Caco-2 (cell line): ENCODE data around the gene MIA2. TPM values are rescaled to one million over a fixed set of nuclear protein-coding genes. Genes with fewer than 3 reads are reported as not detected.
"Not testable (repeated sequence)": the region's sequence is repeated elsewhere in the genome, so short reads cannot be mapped to it uniquely, and the experiment has no call there.

Experiments
- BruUV-seq: library from RNA; stranded (reverse); fragments of 400-500 nt; replicated peaks from 2 replicates; lab custom pipeline; 2021; lab: Mats Ljungman, UMichigan
- CTCF ChIA-PET: fragments of 300-600 bp; sonication (Branson Sonifier 250); formaldehyde crosslinking; loops from one replicate; lab custom pipeline; 2022; ENCODE audit warnings: antibody characterized with exemption; lab: Charles Lee
- POLR2A ChIA-PET: fragments of 300-600 bp; sonication (Branson Sonifier 250); formaldehyde crosslinking; loops from one replicate; lab custom pipeline; 2022; ENCODE audit warnings: antibody characterized with exemption; lab: Charles Lee
- DNase-seq, 2 experiments: peaks; one replicate each; pipeline versions ENCODE4 v3.0.0 to v3.0.0-alpha.2; 2020 to 2022
- H3K27me3 ChIP-seq: replicated peaks from 2 replicates; pipeline ENCODE4 v1.6.0; 2011; ENCODE audit warnings: low read length; ENCODE audit not compliant: control insufficient read depth, insufficient read depth
- H3K36me3 ChIP-seq: 2 replicates; pipeline ENCODE4 v1.5.1; 2011; ENCODE audit warnings: low read length; ENCODE audit not compliant: control insufficient read depth, insufficient read depth
- H3K4me1 ChIP-seq: fragments of 250-450 bp; sonication (Bioruptor Pico); 2 replicates; pipeline ENCODE4 v1.5.1; 2020; ENCODE audit warnings: mild to moderate bottlenecking
- H3K4me3 ChIP-seq: 2 replicates; pipeline ENCODE4 v1.5.1; 2011; ENCODE audit warnings: low read depth, mild to moderate bottlenecking, control low read depth, low read length
- H3K9me3 ChIP-seq: fragments of 250-450 bp; sonication (Bioruptor Pico); 2 replicates; pipeline ENCODE4 v1.5.1; 2020; ENCODE audit warnings: mild to moderate bottlenecking, moderate library complexity
- H3K27ac Mint-ChIP-seq: one replicate; pipeline ENCODE4 v1.8.0; 2022; ENCODE audit warnings: mixed read lengths; ENCODE audit not compliant: unreplicated experiment
- H3K27me3 Mint-ChIP-seq: one replicate; pipeline ENCODE4 v1.8.0; 2022; ENCODE audit warnings: mixed read lengths; ENCODE audit not compliant: insufficient read depth, unreplicated experiment
- H3K36me3 Mint-ChIP-seq: one replicate; pipeline ENCODE4 v1.8.0; 2022; ENCODE audit warnings: mild to moderate bottlenecking, mixed read lengths; ENCODE audit not compliant: insufficient read depth, unreplicated experiment
- H3K4me1 Mint-ChIP-seq: one replicate; pipeline ENCODE4 v1.8.0; 2022; ENCODE audit warnings: low read depth, mixed read lengths; ENCODE audit not compliant: unreplicated experiment
- H3K4me3 Mint-ChIP-seq: one replicate; pipeline ENCODE4 v1.8.0; 2022; ENCODE audit warnings: mild to moderate bottlenecking, moderate library complexity, mixed read lengths; ENCODE audit not compliant: unreplicated experiment
- H3K9me3 Mint-ChIP-seq: one replicate; pipeline ENCODE4 v1.8.0; 2022; ENCODE audit warnings: mixed read lengths; ENCODE audit not compliant: unreplicated experiment
- intact Hi-C: fragments of 100-400 bp; cut with micrococcal nuclease; formaldehyde crosslinking; loops from one replicate; pipeline ENCODE4 v1.10.0; 2022; ENCODE audit not compliant: unreplicated experiment
- total RNA-seq: library from RNA; stranded (reverse); gene quantifications from 2 replicates; pipeline ENCODE4 v1.2.3, GENCODE V29; 2022
- TF ChIP-seq, protein P1 (sequence below), 2 experiments: fragments of 200-600 bp in 1 of 2; IDR thresholded peaks; 1 replicate in 1 of 2; 2 replicates in 1 of 2; pipeline versions ENCODE4 v1.5.1 to v1.8.0; 2011 to 2022; ENCODE audit warnings: antibody characterized with exemption in 1 of 2, control low read depth in 1 of 2, inconsistent platforms in 1 of 2, low read depth in 1 of 2, low read length in 1 of 2, mild to moderate bottlenecking in 1 of 2, moderate library complexity in 1 of 2; ENCODE audit not compliant: insufficient read depth in 1 of 2, severe bottlenecking in 1 of 2, unreplicated experiment in 1 of 2

The MIA2 gene
- total RNA-seq, 1 experiment from 2014 or later: 71.5 TPM

DNA sequence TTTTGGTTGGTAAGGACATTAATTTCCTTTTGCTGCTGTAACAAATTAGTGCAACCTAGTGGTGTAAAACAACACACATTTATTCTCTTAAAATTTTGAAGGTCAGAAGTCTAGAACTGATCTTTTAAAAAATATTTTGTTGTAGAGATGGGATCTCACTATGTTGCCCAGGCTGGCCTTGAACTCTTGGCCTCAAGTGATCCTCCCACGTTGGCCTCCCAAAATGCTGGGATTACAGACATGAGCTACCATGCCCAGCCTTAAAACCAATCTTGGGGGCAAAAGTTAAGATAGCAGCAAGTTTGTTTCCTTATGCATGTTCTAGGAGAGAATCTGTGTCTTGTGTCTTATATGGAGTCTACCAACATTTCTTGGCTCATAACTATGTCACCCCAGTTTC is 55.8 kb downstream of the MIA2 start:
- Histone ChIP-seq H3K36me3 (no peaks in the 10 kb centered on the region), H3K4me3 (no peak overlapping the region), H3K4me1 (0 out of 2 replicates have a peak, but pooled peaks cover 3% of the 10 kb centered on the region), H3K9me3 (no peaks in the 10 kb centered on the region), H3K27me3 (no peaks in the 10 kb centered on the region)
- CTCF ChIA-PET: no interaction called here
- no peaks in the 10 kb centered on the region for H3K27me3 Mint-ChIP-seq
- TF ChIP-seq, protein P1, sequence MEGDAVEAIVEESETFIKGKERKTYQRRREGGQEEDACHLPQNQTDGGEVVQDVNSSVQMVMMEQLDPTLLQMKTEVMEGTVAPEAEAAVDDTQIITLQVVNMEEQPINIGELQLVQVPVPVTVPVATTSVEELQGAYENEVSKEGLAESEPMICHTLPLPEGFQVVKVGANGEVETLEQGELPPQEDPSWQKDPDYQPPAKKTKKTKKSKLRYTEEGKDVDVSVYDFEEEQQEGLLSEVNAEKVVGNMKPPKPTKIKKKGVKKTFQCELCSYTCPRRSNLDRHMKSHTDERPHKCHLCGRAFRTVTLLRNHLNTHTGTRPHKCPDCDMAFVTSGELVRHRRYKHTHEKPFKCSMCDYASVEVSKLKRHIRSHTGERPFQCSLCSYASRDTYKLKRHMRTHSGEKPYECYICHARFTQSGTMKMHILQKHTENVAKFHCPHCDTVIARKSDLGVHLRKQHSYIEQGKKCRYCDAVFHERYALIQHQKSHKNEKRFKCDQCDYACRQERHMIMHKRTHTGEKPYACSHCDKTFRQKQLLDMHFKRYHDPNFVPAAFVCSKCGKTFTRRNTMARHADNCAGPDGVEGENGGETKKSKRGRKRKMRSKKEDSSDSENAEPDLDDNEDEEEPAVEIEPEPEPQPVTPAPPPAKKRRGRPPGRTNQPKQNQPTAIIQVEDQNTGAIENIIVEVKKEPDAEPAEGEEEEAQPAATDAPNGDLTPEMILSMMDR (IDR thresholded peaks at IDR 0.05; ENCODE audit: insufficient read depth in 1 of 2, low read depth in 1 of 2, low read length in 1 of 2, severe bottlenecking in 1 of 2, unreplicated experiment in 1 of 2): no peak
- no peaks in the 10 kb centered on the region for H3K9me3 Mint-ChIP-seq
- H3K36me3 Mint-ChIP-seq: peaks cover 34% of the 10 kb centered on the region
- intact Hi-C loops: no loop called here
- POLR2A ChIA-PET: no interaction called here
- H3K27ac Mint-ChIP-seq: no peak overlapping the region
- no peaks in the 10 kb centered on the region for H3K4me1 Mint-ChIP-seq
- no peak overlapping the region for H3K4me3 Mint-ChIP-seq
- no peak for DNase-seq
- BruUV-seq: no TSS peak

DNA sequence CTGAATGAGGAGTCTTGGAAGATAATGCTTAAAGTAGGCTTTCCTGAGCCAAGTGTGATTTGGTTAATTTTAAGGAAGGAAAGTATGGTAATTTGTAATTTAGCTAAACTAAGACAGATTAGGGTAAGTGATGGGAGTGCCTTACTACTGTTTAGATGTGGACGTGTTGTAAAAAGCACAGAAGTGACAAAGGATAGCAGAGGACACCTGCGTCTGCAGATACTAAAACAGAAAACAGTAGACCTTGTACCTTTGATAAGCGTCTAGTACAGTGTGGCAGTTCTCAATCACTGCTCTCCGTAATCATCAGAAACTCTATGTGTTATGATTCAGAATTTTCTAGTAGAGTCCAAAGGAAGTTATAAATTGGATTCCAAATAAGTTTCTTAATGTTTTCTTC is 58.0 kb downstream of the MIA2 start:
- ChIA-PET POLR2A (no interaction called here), CTCF (no interaction called here)
- peaks cover 42% of the 10 kb centered on the region for H3K36me3 Mint-ChIP-seq
- no peak for DNase-seq
- no peaks in the 10 kb centered on the region for H3K9me3 ChIP-seq
- no peaks in the 10 kb centered on the region for H3K4me1 Mint-ChIP-seq
- no peaks in the 10 kb centered on the region for H3K27me3 ChIP-seq
- intact Hi-C loops: no loop called here
- no peaks in the 10 kb centered on the region for H3K36me3 ChIP-seq
- no peak overlapping the region for H3K4me3 ChIP-seq
- H3K9me3 Mint-ChIP-seq: no peaks in the 10 kb centered on the region
- no TSS peak for BruUV-seq
- H3K4me3 Mint-ChIP-seq: no peak overlapping the region
- 0 out of 2 replicates have a peak, but pooled peaks cover 3% of the 10 kb centered on the region for H3K4me1 ChIP-seq
- H3K27ac Mint-ChIP-seq: no peak overlapping the region
- TF ChIP-seq, protein P1 (IDR thresholded peaks at IDR 0.05; ENCODE audit: insufficient read depth in 1 of 2, low read depth in 1 of 2, low read length in 1 of 2, severe bottlenecking in 1 of 2, unreplicated experiment in 1 of 2): no peak
- no peaks in the 10 kb centered on the region for H3K27me3 Mint-ChIP-seq

DNA sequence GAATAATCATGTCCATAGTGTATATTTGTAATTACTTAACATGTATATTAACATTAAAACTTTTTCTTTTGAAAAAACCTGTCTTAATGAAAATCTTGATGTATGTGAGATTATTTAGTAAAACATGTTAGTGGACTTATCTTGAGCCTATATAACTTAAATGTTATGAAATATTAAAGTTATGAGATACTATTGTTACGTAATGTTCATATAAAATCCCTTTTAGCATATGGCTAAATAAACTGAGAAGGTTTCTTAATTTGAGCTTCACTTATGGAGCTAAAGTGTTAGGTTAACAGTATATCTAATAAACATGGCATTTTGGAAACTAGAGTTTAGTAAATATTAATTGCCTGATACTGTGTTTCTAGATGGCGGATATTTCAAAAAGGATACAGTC is 59.9 kb downstream of the MIA2 start:
- CTCF ChIA-PET: no interaction called here
- no peaks in the 10 kb centered on the region for H3K27me3 ChIP-seq
- POLR2A ChIA-PET: interaction anchor here (0.7 kb wide), 1 partner anchor 124 kb away, joined by 3 read pairs; no protein-coding TSS in a partner anchor
- no peaks in the 10 kb centered on the region for H3K9me3 Mint-ChIP-seq
- TF ChIP-seq, protein P1 (IDR thresholded peaks at IDR 0.05; ENCODE audit: insufficient read depth in 1 of 2, low read depth in 1 of 2, low read length in 1 of 2, severe bottlenecking in 1 of 2, unreplicated experiment in 1 of 2): no peak
- H3K4me1 ChIP-seq: 0 out of 2 replicates have a peak, but pooled peaks cover 3% of the 10 kb centered on the region
- intact Hi-C loops: no loop called here
- no peak for DNase-seq
- no peak overlapping the region for H3K4me3 ChIP-seq
- H3K4me1 Mint-ChIP-seq: no peaks in the 10 kb centered on the region
- H3K36me3 ChIP-seq: no peaks in the 10 kb centered on the region
- no peaks in the 10 kb centered on the region for H3K9me3 ChIP-seq
- H3K27me3 Mint-ChIP-seq: no peaks in the 10 kb centered on the region
- peaks cover 26% of the 10 kb centered on the region for H3K36me3 Mint-ChIP-seq
- no peak overlapping the region for H3K4me3 Mint-ChIP-seq
- H3K27ac Mint-ChIP-seq: no peak overlapping the region
- BruUV-seq: no TSS peak

DNA sequence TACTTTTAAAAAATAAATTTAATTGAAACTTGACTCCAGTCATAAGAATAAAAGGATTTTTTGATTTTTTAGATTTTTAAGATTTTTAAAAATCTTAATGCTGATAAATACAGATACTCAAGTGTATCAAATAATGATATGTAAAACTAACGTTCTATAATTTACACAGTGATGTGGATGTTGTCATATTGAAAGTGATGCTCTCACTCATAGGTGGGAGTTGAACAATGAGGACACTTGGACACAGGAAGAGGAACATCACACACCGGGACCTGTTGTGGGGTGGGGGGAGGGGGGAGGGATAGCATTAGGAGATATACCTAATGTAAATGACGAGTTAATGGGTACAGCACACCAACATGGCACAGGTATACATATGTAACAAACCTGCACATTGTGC is 66.7 kb downstream of the MIA2 start:
- H3K4me1 ChIP-seq, H3K27ac Mint-ChIP-seq, H3K36me3 ChIP-seq, intact Hi-C loops, POLR2A ChIA-PET, H3K9me3 Mint-ChIP-seq, H3K4me3 ChIP-seq, DNase-seq, H3K4me3 Mint-ChIP-seq, CTCF ChIA-PET, H3K4me1 Mint-ChIP-seq, BruUV-seq, H3K27me3 ChIP-seq, H3K27me3 Mint-ChIP-seq, H3K9me3 ChIP-seq: not testable (repeated sequence)
- H3K36me3 Mint-ChIP-seq: peaks cover 32% of the 10 kb centered on the region
